ENCODE data around the gene GRAMD1C.
"Not testable (repeated sequence)": the region's sequence is repeated elsewhere in the genome, so short reads cannot be mapped to it uniquely, and the experiment has no call there.

Gene GRAMD1C

DNA sequence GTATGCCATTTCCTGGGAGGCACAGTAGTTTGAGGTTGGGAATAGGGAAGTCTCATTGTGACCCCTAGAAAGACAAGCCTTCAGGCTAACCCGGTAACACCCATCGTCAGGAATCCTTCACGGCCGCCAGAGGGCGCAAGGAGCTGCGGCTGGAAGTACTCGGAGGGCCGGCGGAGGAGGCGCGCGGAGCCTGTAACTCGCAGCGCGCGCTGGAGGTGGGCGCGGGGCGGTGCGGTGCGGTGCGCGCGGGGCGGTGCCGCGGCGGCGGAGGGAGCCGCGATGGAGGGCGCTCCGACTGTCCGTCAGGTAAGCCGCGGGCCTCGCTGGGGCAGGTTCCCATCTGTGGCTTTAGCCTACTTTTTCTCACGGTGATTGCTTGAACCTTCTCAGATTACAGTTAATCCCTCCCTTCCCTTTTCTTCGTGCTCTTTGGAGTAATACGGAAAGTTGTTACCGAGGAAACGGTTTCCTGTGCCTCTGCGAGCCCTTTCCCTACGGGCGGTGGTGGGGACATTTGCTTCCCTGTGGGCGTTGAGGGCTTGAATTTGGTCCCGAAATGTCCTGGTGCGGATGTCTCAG is at the start of gene GRAMD1C:
Gene GRAMD1C, plus strand, starts transcription at position 158 of the 579 bp plus-strand sequence. Its CDS starts 122 bp downstream, at position 280.
- DNase-seq (ENCODE audit: low read depth), result peak; percentile 77

DNA sequence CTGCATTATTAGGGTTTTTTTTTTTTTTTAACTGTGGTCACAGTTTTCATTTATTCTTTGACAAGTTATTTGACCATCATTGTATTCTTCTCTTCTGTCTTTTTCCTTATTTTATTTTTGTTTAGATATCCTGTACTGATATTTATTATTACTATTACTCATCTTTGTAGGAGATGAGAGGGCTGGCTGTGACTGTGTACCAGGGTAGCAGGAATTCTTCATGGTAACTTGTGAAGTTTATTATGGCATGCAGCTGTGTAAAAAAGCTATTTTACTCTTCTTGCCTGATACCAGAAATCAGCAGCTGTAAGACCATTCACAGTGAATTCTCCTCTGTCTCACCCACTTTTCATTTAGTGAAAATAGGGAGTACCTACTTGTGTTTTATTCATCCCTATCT is 47.2 kb upstream of the GRAMD1C start:
- no peak for DNase-seq (ENCODE audit: low read depth)

DNA sequence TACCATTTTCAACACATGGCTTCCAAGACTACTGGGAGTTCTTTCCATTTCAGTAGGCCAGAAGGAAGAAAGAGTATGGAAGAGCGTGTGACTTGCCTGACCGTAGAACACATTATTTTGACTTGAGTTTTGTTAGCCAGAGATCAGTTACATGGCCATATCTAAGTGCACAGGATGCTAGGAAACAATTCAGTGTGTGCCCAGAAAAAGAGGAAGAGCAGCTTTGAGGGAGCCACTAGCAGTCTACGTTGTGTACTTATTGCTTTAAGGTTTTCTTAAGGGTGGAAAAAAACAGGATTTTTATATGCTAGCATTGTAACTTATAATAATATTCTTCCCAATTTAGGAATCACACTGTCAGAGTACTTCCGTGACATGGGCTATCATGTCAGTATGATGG is 44.1 kb upstream of the GRAMD1C start:
- no peak for DNase-seq (ENCODE audit: low read depth)

DNA sequence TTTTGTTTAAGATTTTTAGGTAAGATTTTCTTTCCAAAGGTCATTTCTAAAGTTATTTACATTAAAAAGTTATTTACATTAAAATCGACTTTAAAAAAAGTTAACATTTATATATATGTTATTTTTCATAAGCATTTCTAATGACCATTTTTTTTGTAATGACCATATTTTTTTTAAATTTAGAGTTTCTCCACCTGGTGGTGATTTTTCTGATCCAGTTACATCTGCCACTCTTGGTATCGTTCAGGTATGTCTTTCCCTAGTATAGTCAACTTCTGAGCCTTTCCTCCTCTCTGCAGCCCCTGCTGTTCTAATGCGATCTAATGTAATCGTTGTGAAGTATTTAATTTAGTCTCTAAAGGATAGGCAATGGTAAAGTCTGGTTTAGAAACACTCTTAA is 42.9 kb upstream of the GRAMD1C start:
- DNase-seq (ENCODE audit: low read depth), result no peak

DNA sequence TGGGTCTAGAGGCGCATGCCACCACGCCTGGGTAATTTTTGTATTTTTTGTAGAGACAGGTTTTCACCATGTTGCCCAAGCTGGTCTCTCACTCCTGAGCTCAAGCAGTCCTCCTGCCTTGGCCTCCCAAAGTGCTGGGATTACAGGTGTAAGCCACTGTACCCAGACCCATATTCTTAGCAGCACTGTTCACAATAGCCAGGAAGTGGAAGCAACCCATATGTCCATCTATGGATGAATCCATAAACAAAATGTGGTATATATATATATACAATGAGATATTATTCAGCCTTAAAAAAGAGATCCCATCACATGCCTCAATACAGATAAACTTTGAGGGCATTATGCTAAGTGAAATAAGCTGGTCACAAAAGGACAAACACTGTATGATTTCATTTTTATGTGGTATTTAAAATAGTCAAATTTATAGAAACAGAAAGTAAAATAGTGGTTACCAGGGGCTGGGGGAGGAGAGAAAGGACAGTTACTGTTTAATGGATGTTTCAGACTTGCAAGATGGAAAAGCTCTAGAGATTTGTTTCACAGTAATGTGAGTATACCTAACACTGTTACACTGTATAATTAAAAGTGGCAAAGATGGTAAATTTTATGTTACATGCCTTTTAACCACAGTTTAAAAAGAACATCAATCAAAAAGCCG is 35.7 kb upstream of the GRAMD1C start:
- DNase-seq (ENCODE audit: low read depth), result no peak

DNA sequence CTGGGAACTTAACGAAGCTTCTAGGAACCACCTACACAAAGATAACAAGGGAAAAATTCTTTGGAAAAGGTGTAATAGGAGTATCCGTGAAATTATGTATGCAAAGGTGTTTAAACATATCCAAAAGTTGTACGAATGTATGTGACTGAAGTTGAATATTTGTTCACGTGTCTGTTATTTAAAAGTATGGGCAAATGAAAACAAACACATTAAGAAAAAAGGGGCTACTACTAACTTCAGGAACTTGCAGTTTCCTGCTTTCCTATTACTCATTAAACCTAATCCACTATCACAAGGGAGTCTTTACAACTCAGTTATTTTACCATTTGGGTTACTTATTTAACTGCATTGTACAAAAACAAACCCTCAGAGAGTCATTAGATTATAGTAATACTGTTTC is 33.9 kb upstream of the GRAMD1C start:
- no peak for DNase-seq (ENCODE audit: low read depth)

DNA sequence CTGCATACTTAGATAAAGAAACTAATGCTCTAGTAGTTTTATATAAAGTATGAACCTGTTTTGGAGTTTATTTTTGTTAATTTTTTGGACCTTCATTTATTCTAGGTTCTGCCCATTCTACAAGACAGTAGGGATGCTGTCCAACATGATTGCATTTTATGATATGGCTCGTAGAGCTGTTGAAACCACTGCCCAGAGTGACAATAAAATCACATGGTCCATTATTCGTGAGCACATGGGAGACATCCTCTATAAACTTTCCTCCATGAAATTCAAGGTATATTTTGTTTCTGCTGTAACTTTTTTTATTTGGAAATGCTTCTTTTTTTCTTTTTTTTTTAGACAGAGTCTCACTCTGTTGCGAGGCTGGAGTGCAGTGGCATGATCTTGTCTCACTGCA is 33.3 kb upstream of the GRAMD1C start:
- no peak for DNase-seq (ENCODE audit: low read depth)

DNA sequence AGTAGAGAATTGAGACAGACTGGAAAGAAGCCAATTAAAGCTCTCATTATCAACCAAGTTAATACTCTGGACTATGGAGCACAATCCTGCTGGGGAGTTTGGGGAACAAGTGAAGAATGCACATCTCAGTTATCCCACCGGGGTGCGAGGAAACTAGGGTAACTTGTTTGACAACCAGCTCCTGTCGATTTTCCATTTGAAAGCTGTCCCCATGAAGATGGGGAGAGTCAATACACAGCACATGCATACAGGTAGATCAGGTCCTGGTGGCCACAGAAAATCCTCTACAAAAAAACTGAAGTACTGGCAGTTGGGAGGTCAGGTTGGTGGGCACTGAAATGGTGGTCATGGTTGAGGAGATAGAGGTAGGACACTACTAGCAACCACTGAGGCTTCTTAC is 25.7 kb upstream of the GRAMD1C start:
- DNase-seq (ENCODE audit: low read depth), result no peak

DNA sequence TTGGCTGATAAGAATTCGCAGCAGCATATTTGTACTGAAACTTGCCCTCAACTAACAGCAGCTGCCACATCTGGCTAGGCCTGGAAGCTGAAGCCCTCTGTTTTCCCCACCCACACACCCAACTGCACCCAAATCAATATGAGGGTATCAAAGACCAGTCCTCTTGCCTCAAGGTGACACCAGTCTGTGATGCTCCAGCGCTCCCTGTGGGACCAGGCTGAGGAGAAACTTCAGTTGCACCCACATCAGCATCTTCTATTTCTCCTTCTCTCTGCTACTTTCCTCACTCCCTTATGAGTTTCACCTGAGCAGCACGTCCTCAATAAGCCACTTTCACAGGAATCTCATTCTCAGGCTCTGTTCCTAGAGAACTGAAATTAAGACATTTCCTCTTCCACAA is 18.7 kb upstream of the GRAMD1C start:
- no peak for DNase-seq (ENCODE audit: low read depth)

DNA sequence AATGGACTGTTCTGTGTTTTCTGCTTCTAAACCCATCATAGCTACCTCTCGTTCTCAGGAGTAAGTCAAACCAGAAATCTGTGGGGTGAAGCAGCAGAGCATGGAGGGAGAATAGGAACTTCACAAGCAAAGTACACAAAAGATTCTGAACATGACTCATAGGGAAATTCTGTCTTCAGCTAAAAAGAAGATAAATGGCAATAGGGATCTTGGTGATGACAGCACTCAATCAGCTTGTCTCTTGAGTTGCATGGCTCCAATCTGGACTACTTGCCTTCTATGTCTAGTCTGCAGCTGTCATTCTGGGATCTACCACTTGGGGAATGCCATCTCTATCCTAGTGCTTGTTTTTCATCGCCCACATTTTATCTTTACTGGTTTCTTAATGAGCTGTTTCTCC is 13.5 kb upstream of the GRAMD1C start:
- DNase-seq (ENCODE audit: low read depth), result no peak

DNA sequence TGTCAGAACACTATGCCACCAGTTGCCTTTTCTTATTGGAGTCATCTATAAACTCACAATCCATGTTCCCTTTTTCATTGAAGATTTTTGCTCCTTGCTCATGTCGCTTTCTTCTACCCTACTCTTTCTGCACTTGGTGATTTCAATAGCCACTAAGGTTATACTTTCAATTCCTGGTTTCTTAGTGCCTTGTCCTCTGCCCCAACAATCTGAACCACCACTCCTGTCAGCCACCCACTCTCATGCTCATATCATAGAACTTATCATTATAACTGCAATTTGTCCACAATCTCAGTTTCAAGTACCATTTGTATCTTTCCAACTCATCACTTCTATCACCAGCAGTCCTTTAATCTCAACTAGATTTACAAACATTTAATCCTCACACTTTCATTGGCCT is 10.0 kb upstream of the GRAMD1C start:
- no peak for DNase-seq (ENCODE audit: low read depth)

DNA sequence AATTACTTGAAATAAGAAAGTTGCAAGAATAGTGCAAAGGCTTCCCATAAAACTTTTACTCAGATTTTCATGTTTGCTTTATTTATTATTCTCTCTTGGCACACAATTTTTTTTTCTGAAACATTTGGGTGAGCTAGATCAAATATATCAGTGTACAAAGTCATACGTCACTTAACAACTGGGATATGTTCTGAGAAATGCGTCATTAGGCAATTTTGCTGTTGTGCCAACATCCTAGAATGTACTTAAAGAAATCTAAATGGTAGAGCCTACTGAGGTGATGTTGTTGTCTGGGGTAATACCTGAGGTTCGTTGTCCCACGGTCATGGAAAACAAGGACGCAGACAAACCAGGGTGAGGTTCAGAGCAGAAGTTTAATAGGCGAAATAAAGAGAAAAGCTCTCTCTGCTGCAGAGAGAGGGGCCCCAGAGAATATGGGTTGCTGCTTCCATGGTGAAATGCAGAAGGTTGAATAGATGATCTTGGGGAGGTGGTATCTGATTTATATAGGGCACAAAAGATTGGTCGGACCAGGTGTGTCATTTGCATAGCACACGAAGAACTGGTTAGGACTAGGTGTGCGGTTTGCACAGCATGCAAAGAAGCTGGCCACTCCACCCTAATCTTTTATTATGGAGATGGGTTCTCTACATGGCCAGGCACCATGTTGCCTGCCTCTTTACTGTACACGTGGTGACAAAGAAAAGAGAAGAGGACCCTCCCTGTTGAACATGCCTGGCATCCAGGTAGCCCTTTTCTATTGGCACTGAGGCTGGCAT is 8.8 kb upstream of the GRAMD1C start:
- no peak for DNase-seq (ENCODE audit: low read depth)

DNA sequence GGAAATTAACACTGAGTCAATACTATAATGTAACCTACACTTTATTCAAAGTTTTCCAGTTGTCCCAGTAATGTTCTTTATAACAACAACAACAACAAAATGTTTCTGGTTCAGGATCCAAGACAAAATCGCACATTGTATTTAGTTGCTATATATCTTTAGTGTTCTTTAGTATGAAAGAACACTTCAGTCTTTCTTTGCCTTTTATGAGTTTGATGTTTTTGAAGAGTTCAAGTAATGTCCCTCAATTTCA is 7.6 kb upstream of the GRAMD1C start:
- DNase-seq (ENCODE audit: low read depth), result no peak

DNA sequence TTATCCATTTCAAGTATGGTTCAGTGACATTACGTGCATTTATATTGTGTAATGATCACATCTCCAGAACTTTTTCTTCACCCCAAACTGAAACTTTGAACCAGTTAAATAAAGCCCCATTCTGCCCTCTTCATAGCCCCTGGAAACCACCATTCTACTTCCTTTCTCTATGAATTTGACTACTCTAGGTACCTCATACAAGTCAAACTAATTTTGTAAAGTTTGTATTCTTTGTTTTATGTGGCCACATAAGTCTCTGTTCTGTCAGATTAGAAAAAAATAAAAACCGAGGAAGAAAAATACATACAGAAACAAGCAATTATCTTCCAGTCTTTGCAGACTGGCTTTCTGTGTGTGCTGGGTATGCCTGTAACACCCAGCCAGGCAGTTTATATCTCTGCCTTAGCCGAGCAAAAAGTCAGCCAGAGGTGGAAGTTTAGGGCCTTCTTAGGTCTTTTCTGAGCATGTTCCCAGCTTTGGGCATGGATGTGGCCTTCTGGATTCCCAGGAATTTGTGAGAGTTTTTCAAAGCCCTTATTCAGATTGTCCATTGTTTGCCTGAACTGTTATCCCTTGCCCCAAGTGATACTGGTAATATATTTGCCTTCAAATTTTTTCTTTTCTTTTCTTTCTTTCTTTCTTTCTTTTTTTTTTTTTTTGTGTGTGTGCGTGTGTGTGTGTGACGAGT is 6.0 kb upstream of the GRAMD1C start:
- DNase-seq (ENCODE audit: low read depth), result no peak

DNA sequence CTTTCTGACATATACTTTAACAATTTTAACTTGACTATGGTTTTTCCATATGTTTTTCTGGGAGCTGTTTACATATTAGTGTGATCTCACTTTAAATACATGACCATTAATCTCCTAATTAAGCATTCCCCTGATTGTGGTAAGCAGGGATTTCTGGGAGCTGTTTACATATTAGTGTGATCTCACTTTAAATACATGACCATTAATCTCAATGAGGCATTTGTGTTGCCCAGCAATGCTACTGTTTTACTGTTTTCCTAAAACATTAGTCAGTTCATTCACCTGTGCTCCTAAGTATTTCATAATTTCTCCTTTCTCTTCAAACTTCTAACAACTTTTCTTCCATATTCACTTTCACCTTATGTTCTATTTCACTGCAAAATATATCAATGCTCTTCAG is 3.6 kb upstream of the GRAMD1C start:
- no peak for DNase-seq (ENCODE audit: low read depth)

DNA sequence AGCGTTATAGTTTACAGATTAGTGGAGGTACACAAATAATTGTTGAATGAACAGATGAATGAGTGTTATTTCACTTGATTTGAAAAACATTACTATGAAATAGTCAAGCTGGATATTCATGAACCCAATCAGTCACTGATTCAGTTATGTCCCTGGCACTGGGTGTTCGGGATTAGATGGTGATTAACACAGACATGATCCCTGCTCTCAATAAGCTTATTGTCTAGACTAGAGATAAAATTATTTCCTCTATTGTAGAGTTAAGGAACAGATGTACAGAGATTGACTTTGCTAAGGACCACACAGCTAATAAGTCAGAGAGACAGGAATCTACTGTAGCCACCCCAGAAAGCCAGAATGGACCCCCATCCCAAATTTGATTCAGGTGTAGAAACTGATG is 963 bp downstream of the GRAMD1C start:
- DNase-seq (ENCODE audit: low read depth), result no peak

DNA sequence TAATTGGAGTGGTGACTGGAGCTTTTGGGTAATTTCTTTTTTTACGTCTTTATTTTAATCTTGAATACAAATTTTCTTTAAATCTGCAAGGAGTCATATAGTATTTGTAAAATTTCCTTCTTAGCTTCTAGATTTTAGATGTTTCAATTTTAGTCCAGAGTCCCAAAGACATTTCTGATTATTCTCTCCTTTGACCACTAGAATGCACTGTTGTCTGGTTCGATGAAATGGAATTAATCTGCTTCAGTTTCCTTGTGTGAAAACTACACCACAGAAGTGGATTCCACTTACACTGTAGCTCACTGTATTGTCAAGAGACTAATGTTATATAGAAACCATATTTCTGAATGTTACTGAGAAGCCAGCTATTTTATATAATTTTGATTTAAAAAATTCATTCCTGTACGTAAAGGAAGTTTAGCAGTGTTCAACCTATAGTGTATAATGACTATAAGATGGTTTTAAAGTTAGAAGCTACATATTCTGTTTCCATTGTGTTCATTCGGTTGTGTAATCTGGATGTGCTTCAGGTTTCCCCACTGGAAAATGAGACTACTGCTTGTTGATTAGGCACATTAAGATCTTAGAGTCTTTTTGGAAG is 6.1 kb downstream of the GRAMD1C start:
- no peak for DNase-seq (ENCODE audit: low read depth)

DNA sequence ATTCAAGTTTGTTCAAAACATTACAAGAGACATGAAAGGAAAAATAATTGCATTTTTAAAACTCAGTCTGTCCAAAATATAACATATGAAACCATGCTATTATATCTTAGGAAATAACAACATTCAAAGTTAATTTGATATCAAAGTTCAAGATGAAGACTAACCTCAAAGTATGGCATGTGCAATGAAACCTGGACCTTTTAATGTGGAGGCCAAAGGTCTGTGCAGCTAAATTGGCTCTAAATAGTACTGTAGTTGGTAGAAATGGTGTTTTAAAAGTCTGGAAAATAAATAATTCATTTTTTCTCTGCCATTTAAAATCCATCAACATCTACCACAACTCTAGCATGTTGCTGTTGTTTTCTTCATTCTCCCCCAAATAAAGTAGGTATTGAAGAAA is 8.7 kb downstream of the GRAMD1C start:
- no peak for DNase-seq (ENCODE audit: low read depth)

DNA sequence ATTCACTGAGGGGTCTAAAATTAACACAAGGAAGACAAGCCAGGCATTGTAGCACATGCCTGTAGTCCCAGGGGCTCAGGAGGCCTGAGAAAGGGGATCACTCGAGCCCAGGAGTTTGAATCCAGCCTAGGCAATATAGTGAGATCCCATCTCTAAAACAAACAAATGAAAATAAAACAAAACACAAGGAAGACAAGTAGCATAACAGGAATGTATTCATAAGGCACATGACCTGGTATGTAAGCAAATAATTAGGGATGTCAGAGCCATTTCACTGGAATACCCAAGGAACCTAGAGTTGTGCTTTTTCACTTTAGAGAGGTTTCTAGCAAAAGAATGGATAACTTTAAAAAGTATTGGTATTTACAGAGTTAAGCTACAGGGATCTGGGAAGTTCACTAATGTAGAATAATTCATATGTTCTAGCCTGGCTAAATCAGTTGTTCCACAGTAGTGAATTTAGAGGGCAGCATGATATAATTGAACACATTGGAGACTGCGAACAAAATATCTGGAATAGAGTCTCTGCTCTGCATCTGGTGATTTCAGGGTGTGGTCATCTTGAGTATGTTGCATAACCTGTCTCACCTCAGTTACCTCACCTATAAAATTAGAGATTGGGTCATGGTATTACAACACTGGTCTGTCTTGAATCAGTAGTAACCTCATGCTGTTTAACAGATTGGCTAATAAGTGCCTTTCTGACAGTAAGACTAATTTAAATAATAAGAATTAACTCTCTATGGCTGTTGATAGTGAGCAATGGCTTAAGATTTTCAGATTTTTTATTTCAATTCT is 9.3 kb downstream of the GRAMD1C start:
- DNase-seq (ENCODE audit: low read depth), result no peak

DNA sequence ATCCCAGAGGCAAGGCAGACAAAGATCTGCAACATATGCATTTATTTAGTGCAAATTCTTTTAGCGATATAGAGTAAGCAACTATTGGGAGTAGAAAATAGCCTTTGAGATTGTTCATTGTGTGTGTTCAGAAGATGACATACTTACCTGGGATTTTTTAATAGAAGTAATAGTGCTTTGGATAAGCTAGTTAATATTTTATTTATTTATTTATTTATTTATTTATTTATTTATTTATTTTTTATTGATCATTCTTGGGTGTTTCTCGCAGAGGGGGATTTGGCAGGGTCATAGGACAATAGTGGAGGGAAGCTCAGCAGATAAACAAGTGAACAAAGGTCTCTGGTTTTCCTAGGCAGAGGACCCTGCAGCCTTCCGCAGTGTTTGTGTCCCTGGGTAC is 10.5 kb downstream of the GRAMD1C start:
- not testable (repeated sequence) for DNase-seq (ENCODE audit: low read depth)

DNA sequence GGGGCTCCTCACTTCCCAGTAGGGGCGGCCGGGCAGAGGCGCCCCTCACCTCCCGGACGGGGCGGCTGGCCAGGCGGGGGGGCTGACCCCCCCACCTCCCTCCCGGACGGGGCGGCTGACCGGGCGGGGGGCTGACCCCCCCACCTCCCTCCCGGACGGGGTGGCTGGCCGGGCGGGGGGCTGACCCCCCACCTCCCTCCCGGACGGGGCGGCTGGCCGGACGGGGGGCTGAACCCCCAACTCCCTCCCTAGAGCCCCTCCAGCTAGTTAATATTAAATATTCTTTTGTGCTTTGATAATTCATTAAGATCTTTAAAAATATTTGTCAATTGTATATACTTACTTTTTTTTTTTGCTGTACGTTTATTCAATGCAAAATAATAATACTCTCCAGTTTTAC is 11.3 kb downstream of the GRAMD1C start:
- not testable (repeated sequence) for DNase-seq (ENCODE audit: low read depth)

DNA sequence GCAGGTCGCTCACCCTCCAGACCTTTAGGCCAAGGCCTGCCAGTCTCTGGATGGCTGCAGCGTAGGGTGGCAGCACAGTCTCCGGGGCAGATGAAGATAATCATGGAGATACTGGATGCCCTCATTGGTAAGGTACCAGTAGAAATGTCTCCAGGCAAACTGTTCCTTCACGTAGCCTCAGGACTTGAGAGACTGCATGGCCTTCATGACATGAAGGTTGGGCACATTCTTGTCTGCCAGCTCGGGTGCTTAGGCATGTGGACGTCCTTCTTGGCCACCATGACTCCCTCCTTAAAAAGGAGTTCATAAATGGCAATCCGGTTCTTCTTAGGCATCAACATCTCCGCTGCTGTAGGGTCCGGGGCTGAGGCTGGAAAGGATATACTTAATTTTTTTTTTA is 11.8 kb downstream of the GRAMD1C start:
- not testable (repeated sequence) for DNase-seq (ENCODE audit: low read depth)

Data from activated gamma-delta T cell treated with anti-CD3 and anti-CD28 coated beads, Interleukin-2, amount 50 U/mL, for 16 hours (primary cell).